Measurements from ENCODE around the gene POLQ.

The POLQ gene

GRCh38 chr3:121584418-121584817, 38.6 kb upstream of the POLQ start:
- DNase-seq (ENCODE audit: low read depth in 1 of 2, low spot score in 1 of 2), result no peak

GRCh38 chr3:121581691-121582090, 35.9 kb upstream of the POLQ start:
- DNase-seq (ENCODE audit: low read depth in 1 of 2, low spot score in 1 of 2), result no peak
- Histone ChIP-seq H3K27ac (replicated peaks) (no peak overlapping the region), H3K4me3 (replicated peaks; ENCODE audit: insufficient read depth, low read length) (no peak overlapping the region), H3K27me3 (ENCODE audit: insufficient read depth, poor library complexity, severe bottlenecking) (no peaks in the 10 kb centered on the region)
- TF ChIP-seq SPI1 (IDR thresholded peaks at IDR 0.05; ENCODE audit: borderline replicate concordance, low read depth) (no peak), REST (IDR thresholded peaks at IDR 0.05; ENCODE audit: insufficient replicate concordance, low read depth) (no peak), GABPA (IDR thresholded peaks at IDR 0.05; ENCODE audit: low read depth) (no peak), CTCF (IDR thresholded peaks at IDR 0.05; ENCODE audit: insufficient read depth, low read length) (no peak), POLR2AphosphoS5 (IDR thresholded peaks at IDR 0.05; ENCODE audit: low read depth) (no peak)

More at GRCh38 chr3:121584418-121584817, 38.6 kb upstream of the POLQ start:
- no peaks in the 10 kb centered on the region for H3K27me3 ChIP-seq (ENCODE audit: insufficient read depth, poor library complexity, severe bottlenecking)
- no peak overlapping the region for H3K4me3 ChIP-seq (replicated peaks; ENCODE audit: insufficient read depth, low read length)
- TF ChIP-seq GABPA (IDR thresholded peaks at IDR 0.05; ENCODE audit: low read depth) (no peak), POLR2AphosphoS5 (IDR thresholded peaks at IDR 0.05; ENCODE audit: low read depth) (no peak), REST (IDR thresholded peaks at IDR 0.05; ENCODE audit: insufficient replicate concordance, low read depth) (no peak), SPI1 (IDR thresholded peaks at IDR 0.05; ENCODE audit: borderline replicate concordance, low read depth) (no peak), CTCF (IDR thresholded peaks at IDR 0.05; ENCODE audit: insufficient read depth, low read length) (no peak)
- no peak overlapping the region for H3K27ac ChIP-seq (replicated peaks)

GRCh38 chr3:121574449-121574848, 28.7 kb upstream of the POLQ start:
- DNase-seq (ENCODE audit: low read depth in 1 of 2, low spot score in 1 of 2), result no peak
- no peak overlapping the region for H3K4me3 ChIP-seq (replicated peaks; ENCODE audit: insufficient read depth, low read length)
- no peaks in the 10 kb centered on the region for H3K27me3 ChIP-seq (ENCODE audit: insufficient read depth, poor library complexity, severe bottlenecking)
- no peak overlapping the region for H3K27ac ChIP-seq (replicated peaks)
- TF ChIP-seq SPI1 (IDR thresholded peaks at IDR 0.05; ENCODE audit: borderline replicate concordance, low read depth) (no peak), GABPA (IDR thresholded peaks at IDR 0.05; ENCODE audit: low read depth) (no peak), REST (IDR thresholded peaks at IDR 0.05; ENCODE audit: insufficient replicate concordance, low read depth) (no peak), POLR2AphosphoS5 (IDR thresholded peaks at IDR 0.05; ENCODE audit: low read depth) (no peak), CTCF (IDR thresholded peaks at IDR 0.05; ENCODE audit: insufficient read depth, low read length) (no peak)

All from HL-60 (cell line).